Measurements from ENCODE around the gene PARD3. TPM values are rescaled to one million over a fixed set of nuclear protein-coding genes. Genes with fewer than 3 reads are reported as not detected.

Gene PARD3
- polyA plus RNA-seq, 3 donors from 2014 or later: 0.72 TPM; not detected in 2

GRCh38 chr10:34528320-34528719 is 286.8 kb downstream of the PARD3 start:
- H3K4me1 Mint-ChIP-seq: no peaks in the 10 kb centered on the region
- DNase-seq: no peak
- H3K27me3 Mint-ChIP-seq (ENCODE audit: low read depth in 3 of 3): peaks cover 2 to 6% (median 4%) of the 10 kb centered on the region in 3 donors
- no peaks in the 10 kb centered on the region for H3K9me3 Mint-ChIP-seq
- no peak overlapping the region for H3K4me3 Mint-ChIP-seq
- H3K36me3 Mint-ChIP-seq: no peaks in the 10 kb centered on the region
- no peak overlapping the region for H3K27ac Mint-ChIP-seq

GRCh38 chr10:34526758-34527730 is 288.1 kb downstream of the PARD3 start:
- H3K4me3 Mint-ChIP-seq: no peak overlapping the region
- H3K9me3 Mint-ChIP-seq: no peaks in the 10 kb centered on the region
- H3K4me1 Mint-ChIP-seq: no peaks in the 10 kb centered on the region
- no peak for DNase-seq
- H3K36me3 Mint-ChIP-seq: no peaks in the 10 kb centered on the region
- no peak overlapping the region for H3K27ac Mint-ChIP-seq
- peaks cover 2 to 5% (median 2%) of the 10 kb centered on the region in 3 donors for H3K27me3 Mint-ChIP-seq (ENCODE audit: low read depth in 3 of 3)

DNA sequence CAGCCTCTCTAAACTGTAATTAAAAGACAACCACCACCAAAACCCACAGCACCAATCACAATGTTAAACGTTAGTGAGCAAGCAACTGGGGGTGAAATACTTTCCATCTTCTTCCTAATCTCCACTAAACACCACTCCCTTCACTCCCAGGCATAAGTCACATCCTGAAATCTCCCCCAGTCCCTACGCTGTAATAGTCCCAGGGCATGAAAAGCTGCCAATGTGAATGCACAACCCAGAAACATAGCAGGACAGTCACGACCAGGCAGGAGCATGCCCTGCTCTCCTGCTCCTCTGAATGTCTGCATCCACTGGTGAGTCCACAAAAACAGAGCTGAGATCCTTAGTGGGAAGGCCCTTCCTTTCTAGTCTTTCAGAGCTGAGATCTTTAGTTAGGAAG is 288.9 kb downstream of the PARD3 start:
- Mint-ChIP-seq H3K9me3 (no peaks in the 10 kb centered on the region), H3K36me3 (no peaks in the 10 kb centered on the region), H3K27me3 (ENCODE audit: low read depth in 3 of 3) (peaks cover 2 to 6% (median 2%) of the 10 kb centered on the region in 3 donors), H3K4me3 (no peak overlapping the region), H3K27ac (no peak overlapping the region), H3K4me1 (no peaks in the 10 kb centered on the region)
- no peak for DNase-seq

GRCh38 chr10:34524369-34525091 is 290.6 kb downstream of the PARD3 start:
- H3K27ac Mint-ChIP-seq: no peak overlapping the region
- no peak for DNase-seq

GRCh38 chr10:34523017-34523767 is 291.9 kb downstream of the PARD3 start:
- H3K4me3 Mint-ChIP-seq: peak overlapping the region in 3 of 5 donors; percentile 14 to 37 (median 31)
- DNase-seq: no peak
- H3K27ac Mint-ChIP-seq: no peak overlapping the region
- no peaks in the 10 kb centered on the region for H3K9me3 Mint-ChIP-seq
- no peaks in the 10 kb centered on the region for H3K36me3 Mint-ChIP-seq
- peaks cover 2 to 6% (median 2%) of the 10 kb centered on the region in 3 donors for H3K27me3 Mint-ChIP-seq (ENCODE audit: low read depth in 3 of 3)
- H3K4me1 Mint-ChIP-seq: no peaks in the 10 kb centered on the region

More at GRCh38 chr10:34524369-34525091, 290.6 kb downstream of the PARD3 start:
- Mint-ChIP-seq H3K4me3 (no peak overlapping the region), H3K36me3 (no peaks in the 10 kb centered on the region), H3K4me1 (no peaks in the 10 kb centered on the region), H3K27me3 (ENCODE audit: low read depth in 3 of 3) (peaks cover 2 to 6% (median 2%) of the 10 kb centered on the region in 3 donors), H3K9me3 (no peaks in the 10 kb centered on the region)

DNA sequence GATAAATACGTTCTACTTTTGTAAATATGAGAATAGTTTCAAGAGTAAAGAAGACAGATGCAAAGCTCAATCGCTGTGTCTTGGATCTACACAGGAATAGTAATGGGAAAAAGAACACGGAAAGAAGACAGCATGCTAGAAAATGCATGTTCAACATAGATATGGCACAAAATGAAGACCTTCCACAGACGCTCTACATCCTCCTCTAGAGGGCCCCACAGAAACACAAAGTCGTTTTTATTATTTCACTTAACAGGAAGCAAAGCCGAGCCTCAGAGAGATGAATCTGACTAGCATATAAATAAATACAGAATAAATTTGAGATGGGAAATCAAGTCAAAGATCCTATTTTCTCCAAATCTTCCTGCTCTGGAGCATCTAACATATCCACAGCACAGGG is 292.6 kb downstream of the PARD3 start:
- Mint-ChIP-seq H3K4me1 (no peaks in the 10 kb centered on the region), H3K36me3 (no peaks in the 10 kb centered on the region), H3K9me3 (no peaks in the 10 kb centered on the region), H3K27ac (peak overlapping the region in 1 of 6 donors; percentile 2), H3K4me3 (peak overlapping the region in 3 of 5 donors; percentile 4 to 37 (median 31)), H3K27me3 (ENCODE audit: low read depth in 3 of 3) (peaks cover 2 to 6% (median 2%) of the 10 kb centered on the region in 3 donors)
- DNase-seq: no peak

GRCh38 chr10:34520510-34520909 is 294.6 kb downstream of the PARD3 start:
- no peak overlapping the region for H3K27ac Mint-ChIP-seq
- no peaks in the 10 kb centered on the region for H3K4me1 Mint-ChIP-seq
- no peaks in the 10 kb centered on the region for H3K36me3 Mint-ChIP-seq
- DNase-seq: no peak
- no peak overlapping the region for H3K4me3 Mint-ChIP-seq
- peaks cover 0 to 2% (median 0%) of the 10 kb centered on the region in 6 donors for H3K9me3 Mint-ChIP-seq
- peaks cover 0 to 6% (median 4%) of the 10 kb centered on the region in 3 donors for H3K27me3 Mint-ChIP-seq (ENCODE audit: low read depth in 3 of 3)

DNA sequence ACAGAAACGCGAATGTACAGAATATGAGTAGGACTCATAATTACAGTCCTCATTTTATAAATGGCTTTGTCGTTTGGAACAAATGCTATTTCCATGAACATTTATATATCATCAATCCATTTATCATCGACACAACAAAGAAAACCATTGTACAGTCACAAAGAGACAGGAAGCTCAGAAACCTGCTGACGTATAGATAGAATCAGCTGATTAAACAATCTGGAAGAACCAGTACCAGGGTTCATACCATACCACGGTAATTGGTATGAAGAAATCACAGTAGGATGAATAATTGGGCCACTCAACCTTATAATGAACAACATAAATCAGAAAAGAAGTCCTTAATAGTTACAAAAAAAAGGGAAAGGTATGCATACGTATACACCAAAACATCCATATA is 295.0 kb downstream of the PARD3 start:
- H3K9me3 Mint-ChIP-seq: peaks cover 0 to 2% (median 0%) of the 10 kb centered on the region in 6 donors
- no peak overlapping the region for H3K27ac Mint-ChIP-seq
- no peaks in the 10 kb centered on the region for H3K4me1 Mint-ChIP-seq
- no peaks in the 10 kb centered on the region for H3K36me3 Mint-ChIP-seq
- peaks cover 0 to 6% (median 2%) of the 10 kb centered on the region in 3 donors for H3K27me3 Mint-ChIP-seq (ENCODE audit: low read depth in 3 of 3)
- no peak overlapping the region for H3K4me3 Mint-ChIP-seq
- no peak for DNase-seq

- H3K4me3 Mint-ChIP-seq: no peak overlapping the region
- H3K27me3 Mint-ChIP-seq (ENCODE audit: low read depth in 3 of 3): peaks cover 0 to 2% (median 2%) of the 10 kb centered on the region in 3 donors
- no peak overlapping the region for H3K27ac Mint-ChIP-seq
- DNase-seq: no peak
- no peaks in the 10 kb centered on the region for H3K4me1 Mint-ChIP-seq
- no peaks in the 10 kb centered on the region for H3K36me3 Mint-ChIP-seq
- peaks cover 0 to 2% (median 0%) of the 10 kb centered on the region in 6 donors for H3K9me3 Mint-ChIP-seq
Measured at GRCh38 chr10:34514290-34514689, 300.8 kb downstream of the PARD3 start.

DNA sequence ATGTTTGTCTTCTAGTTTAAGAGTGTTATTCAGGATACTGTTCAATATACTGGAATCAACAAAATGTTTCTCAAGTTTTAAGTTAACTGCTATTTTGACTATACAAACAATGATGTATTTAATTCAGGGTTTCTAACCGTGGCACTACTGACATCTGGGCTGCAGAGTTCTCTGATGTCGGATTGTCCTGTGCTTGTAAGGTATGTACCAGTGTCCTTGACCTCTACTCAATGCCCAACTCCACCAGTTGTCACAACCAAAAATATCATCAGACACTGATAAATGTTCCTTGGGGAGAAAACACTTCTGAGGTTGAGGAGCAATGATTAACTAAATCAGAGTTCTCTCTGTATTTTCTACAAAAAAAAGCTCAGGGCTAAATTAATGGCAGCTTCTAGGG is 301.5 kb downstream of the PARD3 start:
- Mint-ChIP-seq H3K9me3 (peaks cover 0 to 2% (median 0%) of the 10 kb centered on the region in 6 donors), H3K4me1 (no peaks in the 10 kb centered on the region), H3K27me3 (ENCODE audit: low read depth in 3 of 3) (peaks cover 0 to 2% (median 2%) of the 10 kb centered on the region in 3 donors), H3K36me3 (no peaks in the 10 kb centered on the region), H3K27ac (no peak overlapping the region), H3K4me3 (no peak overlapping the region)
- DNase-seq: no peak

DNA sequence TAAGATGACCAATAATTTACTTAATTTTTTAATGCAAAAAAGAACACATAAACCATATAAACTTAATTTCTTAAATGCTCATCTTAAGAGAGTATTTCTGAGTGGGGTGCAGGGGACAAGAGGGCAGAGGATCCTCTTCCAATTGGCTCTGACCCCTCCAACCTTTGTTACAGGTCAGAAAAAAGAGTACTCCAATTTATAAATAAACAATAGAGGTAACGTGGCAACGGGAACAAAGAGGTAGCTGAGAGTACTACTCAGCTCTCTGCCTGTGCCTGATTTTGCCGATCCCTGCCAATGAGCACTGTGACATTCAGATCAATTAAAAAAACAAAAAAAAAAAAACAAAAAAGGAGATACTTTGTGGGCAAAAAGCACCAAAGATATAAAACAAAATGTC is 307.9 kb downstream of the PARD3 start:
- no peak for DNase-seq
- Mint-ChIP-seq H3K36me3 (no peaks in the 10 kb centered on the region), H3K27me3 (ENCODE audit: low read depth in 3 of 3) (peaks cover 0 to 2% (median 2%) of the 10 kb centered on the region in 3 donors), H3K4me3 (no peak overlapping the region), H3K27ac (no peak overlapping the region), H3K9me3 (no peaks in the 10 kb centered on the region), H3K4me1 (no peaks in the 10 kb centered on the region)

DNA sequence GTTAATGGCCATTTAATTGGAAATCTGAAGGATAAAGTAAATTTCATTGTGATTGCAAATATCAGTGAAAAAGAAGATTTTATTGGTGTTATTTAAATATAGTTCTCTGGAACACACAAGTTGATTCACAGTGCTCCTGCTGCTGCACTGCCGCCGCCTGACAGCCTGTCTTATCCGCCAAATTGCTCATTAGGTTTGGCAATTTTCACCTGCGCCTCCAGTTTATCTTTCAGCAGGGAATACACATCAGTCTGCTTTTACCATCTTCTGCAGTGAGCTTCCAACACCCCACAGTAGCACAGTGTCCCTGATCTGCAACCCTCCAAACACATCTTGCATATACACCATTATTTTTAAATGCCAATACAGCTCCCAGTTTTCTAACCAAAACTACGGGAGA is 308.3 kb downstream of the PARD3 start:
- no peaks in the 10 kb centered on the region for H3K4me1 Mint-ChIP-seq
- DNase-seq: no peak
- no peaks in the 10 kb centered on the region for H3K36me3 Mint-ChIP-seq
- H3K9me3 Mint-ChIP-seq: no peaks in the 10 kb centered on the region
- H3K27me3 Mint-ChIP-seq (ENCODE audit: low read depth in 3 of 3): peaks cover 2 to 5% (median 4%) of the 10 kb centered on the region in 3 donors
- no peak overlapping the region for H3K4me3 Mint-ChIP-seq
- H3K27ac Mint-ChIP-seq: no peak overlapping the region

GRCh38 chr10:34505338-34505737 is 309.8 kb downstream of the PARD3 start:
- Mint-ChIP-seq H3K36me3 (no peaks in the 10 kb centered on the region), H3K4me1 (no peaks in the 10 kb centered on the region), H3K27ac (no peak overlapping the region), H3K4me3 (no peak overlapping the region), H3K9me3 (no peaks in the 10 kb centered on the region), H3K27me3 (ENCODE audit: low read depth in 3 of 3) (peaks cover 4 to 7% (median 5%) of the 10 kb centered on the region in 3 donors)
- DNase-seq: no peak
